Transverse colon (tissue), 4 donors: Measurements from ENCODE around the gene PP2D1. TPM values are rescaled to one million over a fixed set of nuclear protein-coding genes. Genes with fewer than 3 reads are reported as not detected.

ENCODE experiments used
- DNase-seq: peaks from one replicate; pipeline ENCODE4 v3.0.0-alpha.2; 2019
- H3K27ac ChIP-seq, 4 donors: fragments of 200-600 bp; sonication (generic); 2 replicates each; pipeline ENCODE4 v1.5.1; 2016 to 2018; ENCODE audit warnings: inconsistent platforms in 4 of 4
- H3K27me3 ChIP-seq: fragments of 200-600 bp; sonication (generic); 2 replicates; pipeline ENCODE4 v1.5.1; 2017; ENCODE audit warnings: inconsistent platforms
- H3K36me3 ChIP-seq, 4 donors: fragments of 200-600 bp; sonication (generic); 2 replicates each; pipeline ENCODE4 v1.5.1; 2017 to 2019; ENCODE audit warnings: inconsistent platforms in 4 of 4
- H3K4me1 ChIP-seq, 4 donors: fragments of 200-600 bp; sonication (generic); 2 replicates each; pipeline ENCODE4 v1.5.1; 2017 to 2020; ENCODE audit warnings: inconsistent platforms in 4 of 4
- H3K4me3 ChIP-seq, 4 donors: fragments of 200-600 bp; sonication (generic); 1 replicate in 1 of 4; 2 replicates in 3 of 4; pipeline versions ENCODE4 v1.5.1 to v1.6.1; 2017 to 2019; ENCODE audit warnings: inconsistent platforms in 4 of 4
- H3K9me3 ChIP-seq, 2 donors: fragments of 200-600 bp; sonication (generic); 2 replicates each; pipeline ENCODE4 v1.5.1; 2017 to 2019; ENCODE audit warnings: inconsistent platforms in 2 of 2
- CTCF ChIP-seq, 5 experiments: fragments of 200-600 bp in 3 of 5; fragments of 450-650 bp in 2 of 5; sonication (generic) in 3 of 5; IDR thresholded peaks; 1 replicate in 2 of 5; 2 replicates in 3 of 5; pipeline ENCODE4 v1.5.1; 2016 to 2017; ENCODE audit warnings: antibody characterized with exemption in 5 of 5, inconsistent platforms in 3 of 5, mild to moderate bottlenecking in 2 of 5, moderate library complexity in 1 of 5
- EP300 ChIP-seq: sonication (generic); formaldehyde crosslinking; IDR thresholded peaks from one replicate; pipeline ENCODE4 v1.6.1; 2017; ENCODE audit warnings: antibody characterized with exemption, low read depth
- POLR2A ChIP-seq: fragments of 450-650 bp; IDR thresholded peaks from one replicate; pipeline ENCODE4 v1.6.1; 2016; ENCODE audit warnings: antibody characterized with exemption, mild to moderate bottlenecking, moderate library complexity
- POLR2AphosphoS5 ChIP-seq, 3 donors: sonication (generic); formaldehyde crosslinking; IDR thresholded peaks; one replicate each; pipeline ENCODE4 v1.6.1; 2016; ENCODE audit warnings: antibody characterized with exemption in 3 of 3
- WGBS, 2 donors: methylation state at CpG; one replicate each; pipeline ENCODE4 v1.1.5; 2018; ENCODE audit warnings: low coverage in 1 of 2; 5-methylcytosine and 5-hydroxymethylcytosine counted together
- in situ Hi-C, 4 donors: fragments of 200-750 bp; cut with MboI; loops; one replicate each; pipeline versions ENCODE4 v1.15.0 to v1.15.1; 2017; ENCODE audit warnings: low sequenced_read_pairs in 3 of 4, low pct_ligation_motif_present in 1 of 4, low pct_unique_long_range_greater_than_20kb in 1 of 4
- intact Hi-C: fragments of 100-400 bp; cut with DNase I; formaldehyde crosslinking; loops from one replicate; pipeline ENCODE4 v1.15.1; 2023; ENCODE audit warnings: low total_unique reads
- total RNA-seq, 4 donors: library from RNA; depleted of rRNA; stranded (reverse); fragments of >200 nt; gene quantifications; one replicate each; pipeline ENCODE4 v1.1.0, GENCODE V29; 2016

The PP2D1 gene
- total RNA-seq, 4 donors from 2014 or later: not detected

DNA sequence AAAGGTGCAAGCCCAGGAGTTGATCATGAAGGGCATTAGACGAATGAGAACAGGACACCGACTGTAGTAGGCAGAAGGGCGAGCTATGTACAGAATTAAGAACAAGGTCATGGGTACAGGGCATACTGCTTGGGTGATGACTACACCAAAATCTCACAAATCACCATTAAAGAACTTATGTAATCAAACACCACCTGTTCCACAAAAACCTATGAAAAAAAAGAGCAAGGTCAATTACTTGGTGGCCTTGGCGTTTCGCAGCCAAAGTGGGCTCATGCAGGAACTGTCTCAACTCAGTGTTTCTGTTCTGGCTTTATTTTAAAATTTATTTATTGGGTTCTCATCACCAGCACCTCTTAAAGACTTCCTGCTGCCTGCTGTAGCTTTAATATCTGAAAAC, 30.3 kb upstream of the PP2D1 start:
- intact Hi-C loops: loop anchor here (10.0 kb wide), 1 partner anchor 102 kb away; no protein-coding TSS in a partner anchor
- TF ChIP-seq EP300 (no peak), POLR2AphosphoS5 (IDR thresholded peaks at IDR 0.05) (no peak), POLR2A (no peak), CTCF (IDR thresholded peaks at IDR 0.05) (no peak)
- WGBS, 2 donors: 60 to 83% methylated on average over 2 to 5 of the region's 5 CpGs

DNA sequence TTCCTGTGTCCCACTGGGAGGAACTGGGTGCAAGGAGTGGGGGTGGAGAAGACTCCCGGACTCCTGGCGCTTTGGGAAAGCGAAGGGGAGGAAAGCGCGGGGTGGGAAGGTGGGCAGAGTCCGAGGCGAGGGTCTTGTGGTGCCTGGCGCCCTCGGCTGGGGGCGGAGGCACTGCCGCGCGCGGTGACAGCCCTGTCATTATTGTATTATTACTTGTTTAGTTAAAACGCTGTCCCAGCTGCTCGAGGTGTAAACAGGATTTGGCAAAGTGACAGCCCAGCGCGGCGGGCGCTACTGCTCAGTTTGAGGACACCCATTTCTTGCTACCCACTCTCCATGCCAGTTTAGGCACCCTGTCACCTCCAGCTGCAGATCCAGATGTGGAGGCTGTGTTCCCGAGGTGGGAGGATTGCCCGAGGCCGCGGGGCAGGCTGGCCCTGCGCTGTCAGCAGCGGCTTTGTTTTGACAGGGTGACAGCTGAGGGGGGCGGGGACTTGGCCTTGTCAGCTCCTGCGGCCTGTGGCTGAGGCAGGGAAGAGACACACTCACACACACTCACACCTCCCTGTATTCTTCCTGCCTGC, 29.2 kb upstream of the PP2D1 start:
- H3K4me1 ChIP-seq: peaks cover 20 to 48% (median 38%) of the 10 kb centered on the region in 4 donors

More for the DNA sequence above, 30.3 kb upstream of the PP2D1 start:
- H3K27me3 ChIP-seq: no peaks in the 10 kb centered on the region
- H3K4me1 ChIP-seq: peaks cover 26 to 59% (median 42%) of the 10 kb centered on the region in 4 donors
- H3K27ac ChIP-seq: peak overlapping the region; percentile 94 to 100 (median 99)
- H3K36me3 ChIP-seq: no peaks in the 10 kb centered on the region
- DNase-seq: no peak
- H3K9me3 ChIP-seq: no peaks in the 10 kb centered on the region
- peak overlapping the region in 1 of 4 donors; percentile 73 for H3K4me3 ChIP-seq
- in situ Hi-C loops: loop anchor here in 2 of 4 donors (10.0 to 25.0 kb wide), 2 partner anchors 98 to 145 kb away; partner anchors contain the start of genes SGO1 (in 2 of the 2) and RAB5A (in 1 of the 2)

GRCh38 chr3:20040548-20041196, 28.6 kb upstream of the PP2D1 start:
- Histone ChIP-seq H3K27me3 (no peaks in the 10 kb centered on the region), H3K9me3 (no peaks in the 10 kb centered on the region), H3K4me3 (peak overlapping the region; percentile 62 to 84 (median 76)), H3K27ac (peak overlapping the region; percentile 94 to 100 (median 99)), H3K36me3 (no peaks in the 10 kb centered on the region), H3K4me1 (peaks cover 20 to 47% (median 38%) of the 10 kb centered on the region in 4 donors)
- TF ChIP-seq EP300 (no peak), POLR2A (peak; percentile 39), CTCF (IDR thresholded peaks at IDR 0.05) (peak in 2 of 5 experiments; percentile 8 to 10), POLR2AphosphoS5 (IDR thresholded peaks at IDR 0.05) (peak in 2 of 3 donors; percentile 40 to 66)
- peak; percentile 85 for DNase-seq
- WGBS, 2 donors: 1% methylated on average over 47 of the region's 64 CpGs; no CpG with 5 or more reads in 1 of the 2 donors
- in situ Hi-C loops (loop anchor here in 2 of 4 donors (10.0 to 25.0 kb wide), 2 partner anchors 96 to 147 kb away; partner anchors contain the start of genes SGO1 (in 2 of the 2) and RAB5A (in 1 of the 2)), intact Hi-C loops (loop anchor here (10.0 kb wide), 1 partner anchor 104 kb away; no protein-coding TSS in a partner anchor)

More for the DNA sequence above, 29.2 kb upstream of the PP2D1 start:
- in situ Hi-C loops: loop anchor here in 2 of 4 donors (10.0 to 25.0 kb wide), 2 partner anchors 96 to 146 kb away; partner anchors contain the start of genes SGO1 (in 2 of the 2) and RAB5A (in 1 of the 2)
- peak overlapping the region; percentile 94 to 100 (median 99) for H3K27ac ChIP-seq
- H3K4me3 ChIP-seq: peak overlapping the region; percentile 62 to 84 (median 76)
- H3K9me3 ChIP-seq: no peaks in the 10 kb centered on the region
- WGBS, 2 donors: 0% methylated on average over 9 to 28 of the region's 28 CpGs
- DNase-seq: peak; percentile 91
- intact Hi-C loops: loop anchor here (10.0 kb wide), 1 partner anchor 104 kb away; no protein-coding TSS in a partner anchor
- TF ChIP-seq POLR2AphosphoS5 (IDR thresholded peaks at IDR 0.05) (peak; percentile 48 to 71 (median 60)), EP300 (no peak), POLR2A (no peak), CTCF (IDR thresholded peaks at IDR 0.05) (no peak)
- H3K36me3 ChIP-seq: no peaks in the 10 kb centered on the region
- H3K27me3 ChIP-seq: no peaks in the 10 kb centered on the region
